ENCODE results near the gene SNX17. TPM values are rescaled to one million over a fixed set of nuclear protein-coding genes. Genes with fewer than 3 reads are reported as not detected.

Gene SNX17
- total RNA-seq, 1 experiment from 2014 or later: 109 TPM

DNA sequence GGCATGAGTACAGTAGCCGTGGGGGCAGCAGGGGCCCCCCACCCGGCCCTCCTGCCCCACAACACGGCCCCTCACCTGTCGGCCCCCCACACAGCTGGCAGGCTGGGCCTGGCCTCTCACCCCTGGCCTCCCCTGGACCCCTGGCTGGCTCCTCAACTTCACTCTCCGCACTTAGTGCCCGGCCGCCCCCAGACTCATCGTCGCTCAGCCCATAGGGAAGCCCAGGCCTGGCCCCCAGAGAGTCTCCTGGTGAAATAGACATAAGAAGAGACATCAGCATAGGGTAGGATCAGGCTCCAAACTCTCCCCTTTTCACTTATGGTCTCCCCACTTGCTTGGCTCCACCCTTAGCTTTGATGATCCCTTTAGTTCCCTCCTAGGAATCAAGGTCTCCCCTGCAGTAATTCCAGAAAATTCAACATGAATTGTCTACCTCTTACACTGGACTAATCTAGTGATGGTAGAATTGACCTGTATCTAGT lies 8.4 kb downstream of the SNX17 start:
- POLR2A ChIA-PET (ENCODE audit: low non-redundant PET): no interaction called here

DNA sequence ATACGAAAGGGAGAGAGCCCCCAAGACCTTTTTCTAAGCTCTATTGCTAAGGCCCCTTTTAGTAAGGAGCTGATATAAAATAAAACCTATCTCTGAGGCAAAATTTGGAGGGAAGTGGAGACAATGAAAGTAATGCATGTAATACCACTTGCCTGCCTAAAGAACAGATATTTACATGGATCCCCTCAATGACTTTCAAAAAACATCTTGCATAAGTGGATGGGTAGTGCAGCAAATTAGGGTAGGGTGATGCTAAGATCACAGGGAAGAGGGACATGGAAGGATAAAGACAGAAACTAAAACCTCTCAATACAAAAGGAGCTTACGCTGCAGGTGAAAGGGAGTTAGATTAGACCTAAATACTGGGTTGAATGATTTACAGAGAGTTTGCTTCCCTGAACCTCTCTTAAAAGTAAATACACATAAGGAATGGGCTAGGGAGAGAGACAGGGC lies 9.0 kb downstream of the SNX17 start:
- no TSS peak for BruUV-seq (replicated peaks)
- ChIA-PET CTCF (interaction anchor here (1.5 kb wide), 1 partner anchor 304 kb away, joined by 4 read pairs; no protein-coding TSS in a partner anchor), POLR2A (ENCODE audit: low non-redundant PET) (no interaction called here)
- Histone ChIP-seq H3K27ac (ENCODE audit: low read depth, low read length, poor library complexity, severe bottlenecking) (peak overlapping the region; percentile 89), H3K9me3 (ENCODE audit: low read depth, low read length, poor library complexity, severe bottlenecking) (no peaks in the 10 kb centered on the region), H3K27me3 (replicated peaks; ENCODE audit: insufficient read depth, low read depth, low read length, poor library complexity) (no peaks in the 10 kb centered on the region), H3K4me1 (ENCODE audit: insufficient read depth, low read length, poor library complexity, severe bottlenecking) (peaks cover 15% of the 10 kb centered on the region), H3K4me3 (ENCODE audit: low read depth, low read length, poor library complexity, severe bottlenecking) (peak overlapping the region; percentile 74), H3K36me3 (ENCODE audit: insufficient read depth, low read length, poor library complexity, severe bottlenecking) (peaks cover 75% of the 10 kb centered on the region)
- DNase-seq (ENCODE audit: low spot score): peak; percentile 18
- intact Hi-C loops (cut with micrococcal nuclease; ENCODE audit: unreplicated experiment): no loop called here
- TF ChIP-seq EZH2 (IDR thresholded peaks at IDR 0.05; ENCODE audit: borderline replicate concordance, low read depth, low read length, poor library complexity, severe bottlenecking) (no peak), CTCF (conservative IDR thresholded peaks at IDR 0.05; ENCODE audit: low read depth, low read length) (no peak)

More for the DNA sequence above, 8.4 kb downstream of the SNX17 start:
- no peaks in the 10 kb centered on the region for H3K9me3 ChIP-seq (ENCODE audit: low read depth, low read length, poor library complexity, severe bottlenecking)
- BruUV-seq (replicated peaks): no TSS peak
- H3K4me3 ChIP-seq (ENCODE audit: low read depth, low read length, poor library complexity, severe bottlenecking): peak overlapping the region; percentile 74
- peaks cover 15% of the 10 kb centered on the region for H3K4me1 ChIP-seq (ENCODE audit: insufficient read depth, low read length, poor library complexity, severe bottlenecking)
- peaks cover 75% of the 10 kb centered on the region for H3K36me3 ChIP-seq (ENCODE audit: insufficient read depth, low read length, poor library complexity, severe bottlenecking)
- TF ChIP-seq EZH2 (IDR thresholded peaks at IDR 0.05; ENCODE audit: borderline replicate concordance, low read depth, low read length, poor library complexity, severe bottlenecking): no peak
- no peak for TF ChIP-seq CTCF (conservative IDR thresholded peaks at IDR 0.05; ENCODE audit: low read depth, low read length)
- H3K27ac ChIP-seq (ENCODE audit: low read depth, low read length, poor library complexity, severe bottlenecking): peak overlapping the region; percentile 89
- CTCF ChIA-PET: no interaction called here
- no peaks in the 10 kb centered on the region for H3K27me3 ChIP-seq (replicated peaks; ENCODE audit: insufficient read depth, low read depth, low read length, poor library complexity)
- no peak for DNase-seq (ENCODE audit: low spot score)
- intact Hi-C loops (cut with micrococcal nuclease; ENCODE audit: unreplicated experiment): no loop called here

DNA sequence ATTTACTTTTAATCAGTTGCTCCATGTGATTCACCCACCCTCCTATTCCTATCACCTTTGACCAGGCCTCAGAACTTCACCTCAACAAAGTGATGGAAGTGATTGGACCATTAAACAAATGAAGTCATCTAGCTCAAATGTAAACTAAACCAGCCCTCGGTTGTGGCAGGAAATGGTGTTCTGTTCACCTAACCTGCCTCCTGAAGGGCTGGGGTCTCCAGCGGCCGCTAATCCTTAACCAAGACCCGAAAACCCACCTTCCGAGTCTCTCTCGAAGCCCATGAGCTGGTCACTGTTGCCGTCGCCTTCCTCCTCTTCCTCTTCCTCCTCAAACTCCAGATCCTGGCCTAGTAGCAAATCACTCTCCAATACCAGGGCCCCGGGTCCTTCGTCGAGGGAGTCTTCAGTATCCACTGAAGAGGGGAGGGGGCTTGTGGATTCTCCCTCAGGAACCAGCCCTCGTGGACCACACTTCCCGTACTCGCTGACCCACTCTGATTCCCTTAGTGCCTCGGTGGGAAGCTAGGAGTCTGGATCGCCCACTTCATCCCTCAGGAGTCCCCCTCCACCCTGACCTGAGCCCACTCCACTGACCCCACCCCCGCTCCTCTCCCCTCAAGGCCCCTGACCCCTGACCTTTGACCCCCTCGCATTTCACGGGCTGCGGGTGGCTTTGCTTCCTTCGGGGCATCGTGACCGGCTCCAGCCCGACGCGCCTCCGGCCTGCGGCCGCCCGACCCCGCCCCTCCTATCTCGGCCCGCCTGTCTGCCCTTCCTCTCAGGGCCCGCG lies 9.6 kb downstream of the SNX17 start:
- no TSS peak for BruUV-seq (replicated peaks)
- intact Hi-C loops (cut with micrococcal nuclease; ENCODE audit: unreplicated experiment): no loop called here
- no peak for DNase-seq (ENCODE audit: low spot score)

More for the DNA sequence above, 9.6 kb downstream of the SNX17 start:
- TF ChIP-seq EZH2 (IDR thresholded peaks at IDR 0.05; ENCODE audit: borderline replicate concordance, low read depth, low read length, poor library complexity, severe bottlenecking) (no peak), CTCF (conservative IDR thresholded peaks at IDR 0.05; ENCODE audit: low read depth, low read length) (no peak)
- Histone ChIP-seq H3K9me3 (ENCODE audit: low read depth, low read length, poor library complexity, severe bottlenecking) (no peaks in the 10 kb centered on the region), H3K27me3 (replicated peaks; ENCODE audit: insufficient read depth, low read depth, low read length, poor library complexity) (no peaks in the 10 kb centered on the region), H3K4me3 (ENCODE audit: low read depth, low read length, poor library complexity, severe bottlenecking) (peak overlapping the region; percentile 74), H3K4me1 (ENCODE audit: insufficient read depth, low read length, poor library complexity, severe bottlenecking) (peaks cover 15% of the 10 kb centered on the region), H3K27ac (ENCODE audit: low read depth, low read length, poor library complexity, severe bottlenecking) (peak overlapping the region; percentile 89), H3K36me3 (ENCODE audit: insufficient read depth, low read length, poor library complexity, severe bottlenecking) (peaks cover 75% of the 10 kb centered on the region)
- ChIA-PET POLR2A (ENCODE audit: low non-redundant PET) (interaction anchor here (0.6 kb wide), 1 partner anchor 1031 kb away, joined by 6 read pairs; no protein-coding TSS in a partner anchor), CTCF (interaction anchor here (1.5 kb wide), 1 partner anchor 303 kb away, joined by 4 read pairs; no protein-coding TSS in a partner anchor)

Data from A673 (cell line).